BE2C (cell line): ENCODE data around the gene DHRS7C.
"Not testable (repeated sequence)": the region's sequence is repeated elsewhere in the genome, so short reads cannot be mapped to it uniquely, and the experiment has no call there.

ENCODE experiments used
- DNase-seq: peaks from one replicate; pipeline ENCODE4 v3.0.0-alpha.2; 2020
- H3K27me3 ChIP-seq: fragments of 250-450 bp; sonication (Bioruptor Pico); 2 replicates; pipeline ENCODE4 v1.5.1; 2020; ENCODE audit warnings: mild to moderate bottlenecking
- H3K36me3 ChIP-seq: fragments of 250-450 bp; sonication (Bioruptor Pico); 2 replicates; pipeline ENCODE4 v1.5.1; 2020; ENCODE audit warnings: mild to moderate bottlenecking
- H3K4me1 ChIP-seq: fragments of 250-450 bp; sonication (Bioruptor Pico); 2 replicates; pipeline ENCODE4 v1.5.1; 2020
- H3K4me3 ChIP-seq: 2 replicates; pipeline ENCODE4 v1.5.1; 2011; ENCODE audit warnings: low read depth, low read length
- H3K9me3 ChIP-seq: fragments of 250-450 bp; sonication (Bioruptor Pico); 2 replicates; pipeline ENCODE4 v1.5.1; 2020
- TF ChIP-seq, protein P1 (sequence below): IDR thresholded peaks from 2 replicates; pipeline ENCODE4 v1.5.1; 2012; ENCODE audit warnings: mild to moderate bottlenecking, low read depth, low read length

The DHRS7C gene

DNA sequence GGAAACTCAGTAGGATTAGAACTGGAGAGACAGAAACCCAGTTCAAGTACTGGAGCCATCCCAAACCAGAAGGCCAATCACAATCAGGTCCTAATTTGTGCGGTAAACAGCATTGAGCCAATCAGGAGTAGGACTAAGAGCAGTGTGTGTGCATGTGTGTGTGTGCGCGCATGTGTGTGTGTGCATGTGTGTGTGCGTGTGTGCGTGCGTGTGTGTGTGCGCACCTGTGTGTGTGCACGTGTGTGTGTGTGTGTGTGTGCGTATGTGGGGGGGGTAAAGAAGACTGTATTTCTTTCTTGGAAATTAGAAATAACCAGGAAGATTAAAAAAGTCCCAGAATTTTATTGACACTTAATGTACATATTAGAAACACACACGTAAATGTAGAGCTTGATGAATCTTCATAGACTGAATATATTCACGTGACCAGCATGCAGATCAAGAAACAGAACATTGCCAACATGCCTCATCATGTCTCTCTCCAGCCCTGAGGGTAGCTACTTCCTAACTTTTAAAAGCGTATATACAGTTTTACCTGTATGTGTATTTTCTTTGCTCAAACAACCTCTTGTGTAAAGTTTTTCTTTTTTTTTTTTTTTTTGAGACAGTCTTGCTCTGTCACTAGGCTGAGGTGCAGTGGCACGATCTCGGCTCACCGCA, 919 bp upstream of the DHRS7C start:
- TF ChIP-seq, protein P1, sequence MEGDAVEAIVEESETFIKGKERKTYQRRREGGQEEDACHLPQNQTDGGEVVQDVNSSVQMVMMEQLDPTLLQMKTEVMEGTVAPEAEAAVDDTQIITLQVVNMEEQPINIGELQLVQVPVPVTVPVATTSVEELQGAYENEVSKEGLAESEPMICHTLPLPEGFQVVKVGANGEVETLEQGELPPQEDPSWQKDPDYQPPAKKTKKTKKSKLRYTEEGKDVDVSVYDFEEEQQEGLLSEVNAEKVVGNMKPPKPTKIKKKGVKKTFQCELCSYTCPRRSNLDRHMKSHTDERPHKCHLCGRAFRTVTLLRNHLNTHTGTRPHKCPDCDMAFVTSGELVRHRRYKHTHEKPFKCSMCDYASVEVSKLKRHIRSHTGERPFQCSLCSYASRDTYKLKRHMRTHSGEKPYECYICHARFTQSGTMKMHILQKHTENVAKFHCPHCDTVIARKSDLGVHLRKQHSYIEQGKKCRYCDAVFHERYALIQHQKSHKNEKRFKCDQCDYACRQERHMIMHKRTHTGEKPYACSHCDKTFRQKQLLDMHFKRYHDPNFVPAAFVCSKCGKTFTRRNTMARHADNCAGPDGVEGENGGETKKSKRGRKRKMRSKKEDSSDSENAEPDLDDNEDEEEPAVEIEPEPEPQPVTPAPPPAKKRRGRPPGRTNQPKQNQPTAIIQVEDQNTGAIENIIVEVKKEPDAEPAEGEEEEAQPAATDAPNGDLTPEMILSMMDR: no peak
- H3K9me3 ChIP-seq: no peaks in the 10 kb centered on the region
- DNase-seq: no peak
- no peaks in the 10 kb centered on the region for H3K4me1 ChIP-seq
- H3K36me3 ChIP-seq: no peaks in the 10 kb centered on the region
- H3K27me3 ChIP-seq: no peaks in the 10 kb centered on the region
- H3K4me3 ChIP-seq: no peak overlapping the region

GRCh38 chr17:9790316-9790715, 1.1 kb downstream of the DHRS7C start:
- no peaks in the 10 kb centered on the region for H3K9me3 ChIP-seq
- TF ChIP-seq, protein P1: no peak
- no peaks in the 10 kb centered on the region for H3K4me1 ChIP-seq
- DNase-seq: no peak
- no peaks in the 10 kb centered on the region for H3K27me3 ChIP-seq
- no peak overlapping the region for H3K4me3 ChIP-seq
- no peaks in the 10 kb centered on the region for H3K36me3 ChIP-seq

GRCh38 chr17:9788601-9789000, 2.8 kb downstream of the DHRS7C start:
- Histone ChIP-seq H3K27me3 (no peaks in the 10 kb centered on the region), H3K36me3 (no peaks in the 10 kb centered on the region), H3K9me3 (no peaks in the 10 kb centered on the region), H3K4me3 (no peak overlapping the region), H3K4me1 (no peaks in the 10 kb centered on the region)
- TF ChIP-seq, protein P1: no peak
- DNase-seq: no peak

GRCh38 chr17:9784544-9784943, 6.8 kb downstream of the DHRS7C start:
- no peak for DNase-seq
- Histone ChIP-seq H3K4me1 (no peaks in the 10 kb centered on the region), H3K36me3 (no peaks in the 10 kb centered on the region), H3K9me3 (no peaks in the 10 kb centered on the region), H3K4me3 (no peak overlapping the region), H3K27me3 (no peaks in the 10 kb centered on the region)
- TF ChIP-seq, protein P1: no peak

DNA sequence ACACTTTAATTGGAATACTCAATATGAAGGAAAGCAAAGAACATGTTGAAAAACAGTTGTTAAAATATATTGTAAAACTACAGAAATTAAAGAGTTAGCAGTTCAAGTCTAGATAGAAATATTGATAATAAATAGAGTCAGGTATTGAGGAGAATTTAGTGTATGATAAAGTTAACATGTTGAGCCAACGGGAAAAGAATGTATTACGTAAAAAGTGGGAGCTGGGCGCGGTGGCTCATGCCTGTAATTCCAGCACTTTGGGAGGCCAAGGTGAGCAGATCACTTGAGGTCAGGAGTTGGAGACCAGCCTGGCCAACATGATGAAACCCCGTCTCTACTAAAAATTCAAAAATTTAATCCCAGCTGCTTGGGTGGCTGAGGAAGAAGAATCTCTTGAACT, 7.9 kb downstream of the DHRS7C start:
- not testable (repeated sequence) for DNase-seq, H3K27me3 ChIP-seq, H3K4me1 ChIP-seq, H3K4me3 ChIP-seq, H3K36me3 ChIP-seq, H3K9me3 ChIP-seq

GRCh38 chr17:9783050-9783449, 8.3 kb downstream of the DHRS7C start:
- no peaks in the 10 kb centered on the region for H3K36me3 ChIP-seq
- H3K4me3 ChIP-seq: no peak overlapping the region
- H3K27me3 ChIP-seq: no peaks in the 10 kb centered on the region
- no peaks in the 10 kb centered on the region for H3K4me1 ChIP-seq
- TF ChIP-seq, protein P1: no peak
- no peaks in the 10 kb centered on the region for H3K9me3 ChIP-seq
- no peak for DNase-seq
